Liver (tissue), 9 donors: ENCODE data around the gene IFNA6. TPM values are rescaled to one million over a fixed set of nuclear protein-coding genes. Genes with fewer than 3 reads are reported as not detected.
A peak's percentile ranks its signal among the peaks of the same experiment; 100 is the strongest.

Source experiments
- DNase-seq: peaks from one replicate; pipeline ENCODE4 v3.0.0-alpha.2; 2017; ENCODE audit warnings: low spot score
- H3K27ac ChIP-seq, 2 donors: one replicate each; pipeline ENCODE4 v1.7.0; 2013; ENCODE audit warnings: inconsistent platforms in 2 of 2, low read length in 2 of 2, control low read depth in 1 of 2, low read depth in 1 of 2, mild to moderate bottlenecking in 1 of 2
- H3K27me3 ChIP-seq, 4 donors: one replicate each; pipeline versions ENCODE4 v1.6.1 to v1.7.0; 2013; ENCODE audit warnings: low read length in 3 of 4, inconsistent platforms in 1 of 4, mild to moderate bottlenecking in 1 of 4, moderate library complexity in 1 of 4; ENCODE audit not compliant: control insufficient read depth in 4 of 4, insufficient read depth in 4 of 4
- H3K36me3 ChIP-seq, 4 donors: one replicate each; pipeline versions ENCODE4 v1.6.1 to v1.7.0; 2013; ENCODE audit warnings: low read length in 3 of 4, mild to moderate bottlenecking in 3 of 4, low read depth in 1 of 4, moderate library complexity in 1 of 4; ENCODE audit not compliant: control insufficient read depth in 4 of 4, insufficient read depth in 3 of 4
- H3K4me1 ChIP-seq, 4 donors: one replicate each; pipeline versions ENCODE4 v1.6.1 to v1.7.0; 2013; ENCODE audit warnings: low read length in 3 of 4, mild to moderate bottlenecking in 3 of 4, moderate library complexity in 1 of 4; ENCODE audit not compliant: control insufficient read depth in 4 of 4, insufficient read depth in 4 of 4
- H3K4me3 ChIP-seq, 3 donors: one replicate each; pipeline versions ENCODE4 v1.6.1 to v1.7.0; 2013; ENCODE audit warnings: low read length in 3 of 3, control low read depth in 1 of 3, low read depth in 1 of 3, mild to moderate bottlenecking in 1 of 3
- H3K9ac ChIP-seq, 2 donors: one replicate each; pipeline ENCODE4 v1.7.0; 2013; ENCODE audit warnings: low read length in 2 of 2, mild to moderate bottlenecking in 2 of 2, moderate library complexity in 2 of 2, control low read depth in 1 of 2, low read depth in 1 of 2
- H3K9me3 ChIP-seq, 4 donors: one replicate each; pipeline versions ENCODE4 v1.6.1 to v1.7.0; 2013; ENCODE audit warnings: low read length in 3 of 4; ENCODE audit not compliant: control insufficient read depth in 4 of 4
- CTCF ChIP-seq: fragments of 150-350 bp; IDR thresholded peaks from 2 replicates; pipeline ENCODE4 v1.5.1; 2017; ENCODE audit warnings: improper control_type of control experiment, low read depth, low read length; ENCODE audit not compliant: missing input control
- EGR1 ChIP-seq, 2 donors: IDR thresholded peaks; 2 replicates each; pipeline ENCODE4 v1.6.1; 2016 to 2018; ENCODE audit warnings: antibody characterized with exemption in 2 of 2, low read depth in 2 of 2
- FOXA1 ChIP-seq: IDR thresholded peaks from 2 replicates; pipeline ENCODE4 v1.6.1; 2016; ENCODE audit warnings: antibody characterized with exemption
- FOXA2 ChIP-seq: IDR thresholded peaks from 2 replicates; pipeline ENCODE4 v1.6.1; 2016; ENCODE audit warnings: antibody characterized with exemption
- GABPA ChIP-seq, 2 donors: IDR thresholded peaks in 1 of 2; conservative IDR thresholded peaks in 1 of 2; 2 replicates each; pipeline ENCODE4 v1.6.1; 2016; ENCODE audit warnings: antibody characterized with exemption in 2 of 2, mild to moderate bottlenecking in 1 of 2, moderate library complexity in 1 of 2
- HNF4A ChIP-seq, 2 donors: conservative IDR thresholded peaks; 2 replicates each; pipeline ENCODE4 v1.6.1; 2016; ENCODE audit warnings: antibody characterized with exemption in 2 of 2, mild to moderate bottlenecking in 2 of 2
- HNF4G ChIP-seq: IDR thresholded peaks from 2 replicates; pipeline ENCODE4 v1.6.1; 2016; ENCODE audit warnings: antibody characterized with exemption
- JUND ChIP-seq, 2 donors: IDR thresholded peaks; 2 replicates each; pipeline ENCODE4 v1.6.1; 2016; ENCODE audit warnings: antibody characterized with exemption in 2 of 2
- NR2F2 ChIP-seq: IDR thresholded peaks from 2 replicates; pipeline ENCODE4 v1.6.1; 2016; ENCODE audit warnings: antibody characterized with exemption
- RAD21 ChIP-seq, 2 donors: IDR thresholded peaks; 2 replicates each; pipeline ENCODE4 v1.6.1; 2016; ENCODE audit warnings: antibody characterized with exemption in 2 of 2, mild to moderate bottlenecking in 2 of 2
- RXRA ChIP-seq, 2 donors: IDR thresholded peaks; 2 replicates each; pipeline ENCODE4 v1.6.1; 2017 to 2018; ENCODE audit warnings: antibody characterized with exemption in 2 of 2, mild to moderate bottlenecking in 1 of 2
- TAF1 ChIP-seq: conservative IDR thresholded peaks from 2 replicates; pipeline ENCODE4 v1.6.1; 2016; ENCODE audit warnings: antibody characterized with exemption, mild to moderate bottlenecking
- YY1 ChIP-seq: IDR thresholded peaks from 2 replicates; pipeline ENCODE4 v1.6.1; 2016; ENCODE audit warnings: antibody characterized with exemption, mild to moderate bottlenecking
- ZBTB33 ChIP-seq: IDR thresholded peaks from 2 replicates; pipeline ENCODE4 v1.6.1; 2016; ENCODE audit warnings: antibody characterized with exemption
- WGBS: extraction: QIAGEN DNeasy Blood & Tissue Kit; methylation state at CpG from one replicate; pipeline ENCODE4 v1.1.7; 2013; 5-methylcytosine and 5-hydroxymethylcytosine counted together
- polyA plus RNA-seq, 2 donors: library from polyadenylated mRNA; stranded (reverse) in 1 of 2; unstranded in 1 of 2; fragments of 200-250 nt in 1 of 2; fragments of >200 nt in 1 of 2; fragmentation: Nextera tagmentation in 1 of 2; extraction: Ambion mirVana in 1 of 2; gene quantifications; one replicate each; pipeline versions ENCODE4 v1.2.1 to v1.2.3, GENCODE V29; 2013 to 2015
- total RNA-seq, 2 donors: library from RNA; depleted of rRNA; stranded (reverse); fragments of >200 nt; gene quantifications; one replicate each; pipeline ENCODE4 v1.2.3, GENCODE V29; 2014
- TF ChIP-seq, protein P1 (sequence below): IDR thresholded peaks from 2 replicates; pipeline ENCODE4 v1.6.1; 2016; ENCODE audit warnings: antibody characterized with exemption
- TF ChIP-seq, protein P2 (sequence below): IDR thresholded peaks from 2 replicates; pipeline ENCODE4 v1.6.1; 2016; ENCODE audit warnings: antibody characterized with exemption
- donor health status: healthy.
- donor health status: healthy.
- donor health status: healthy.
- donor health status: healthy.
- donor health status: healthy.

Gene IFNA6
- total and polyA plus RNA-seq, 4 donors: not detected

DNA sequence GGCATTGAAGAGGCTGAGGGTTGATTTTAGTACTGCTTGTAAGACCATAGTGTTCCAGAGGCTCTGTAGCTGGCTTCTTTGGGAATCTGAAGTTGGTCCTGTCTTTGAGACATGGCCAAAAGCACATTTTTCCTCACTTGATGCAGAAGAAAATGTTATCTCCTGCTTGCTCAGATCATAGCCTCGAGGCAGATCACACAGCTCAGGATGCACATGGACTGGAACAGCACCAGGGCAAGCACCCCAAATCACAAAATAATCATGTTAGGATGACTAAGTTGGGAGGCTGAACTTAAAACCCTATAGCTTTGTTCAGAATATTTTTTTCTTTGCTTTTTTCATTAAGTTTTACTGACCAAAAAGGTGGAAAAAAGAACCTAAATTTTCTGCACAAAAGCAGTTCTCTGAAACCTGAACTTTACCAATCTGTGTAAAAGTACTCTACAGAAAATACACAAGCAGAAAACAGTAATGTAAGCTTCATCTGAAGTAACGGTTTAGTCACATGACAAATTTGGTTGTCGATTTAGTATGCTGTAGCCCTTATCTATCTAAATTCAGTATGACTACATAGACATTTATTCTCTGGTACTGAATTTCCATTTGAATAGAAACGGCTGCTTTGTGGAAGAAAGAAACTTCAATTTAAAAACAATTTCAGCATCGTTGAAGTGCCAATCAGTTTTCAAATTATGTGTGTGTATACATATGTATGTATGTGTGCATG, 18.8 kb downstream of the IFNA6 start (continued):
- TF ChIP-seq CTCF: no peak
- no peak for TF ChIP-seq HNF4G

GRCh38 chr9:21326526-21327139, 24.1 kb downstream of the IFNA6 start:
- H3K4me3 ChIP-seq: no peak overlapping the region
- no peaks in the 10 kb centered on the region for H3K9me3 ChIP-seq
- DNase-seq: no peak
- peaks cover 1 to 7% (median 3%) of the 10 kb centered on the region in 4 donors for H3K4me1 ChIP-seq
- WGBS: 39% methylated on average over 2 of the region's 2 CpGs
- H3K27me3 ChIP-seq: no peaks in the 10 kb centered on the region
- H3K27ac ChIP-seq: no peak overlapping the region
- no peak overlapping the region for H3K9ac ChIP-seq
- H3K36me3 ChIP-seq: peaks cover 4 to 9% (median 8%) of the 10 kb centered on the region in 4 donors
- peak; percentile 91 to 92 for TF ChIP-seq RAD21 (IDR thresholded peaks at IDR 0.05)
- TF ChIP-seq CTCF: peak; percentile 66
- TF ChIP-seq EGR1 (IDR thresholded peaks at IDR 0.05; ENCODE audit: low read depth in 2 of 2): no peak

DNA sequence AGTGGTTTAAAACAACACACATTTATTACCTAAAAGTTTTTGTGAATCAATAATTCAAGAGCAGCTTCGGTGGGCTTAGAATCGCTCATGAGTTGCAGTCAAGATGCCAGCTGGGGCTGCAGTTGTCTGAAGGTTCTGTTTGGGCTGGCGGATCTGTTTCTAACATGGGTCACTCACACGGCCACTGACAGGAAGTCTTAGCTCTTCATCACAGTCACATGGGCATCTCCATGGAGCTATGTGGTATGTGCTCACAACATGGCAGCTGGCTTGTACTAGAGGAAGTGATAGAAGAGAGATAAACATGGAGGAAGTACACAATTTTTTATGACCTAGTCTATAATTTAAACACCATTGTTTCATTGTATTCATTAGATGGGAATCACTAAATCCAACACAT, 26.6 kb downstream of the IFNA6 start:
- H3K27me3 ChIP-seq: no peaks in the 10 kb centered on the region
- H3K9me3 ChIP-seq: no peaks in the 10 kb centered on the region
- WGBS: 89% methylated on average over 4 of the region's 4 CpGs
- H3K9ac ChIP-seq: no peak overlapping the region
- H3K4me1 ChIP-seq: no peaks in the 10 kb centered on the region
- no peak overlapping the region for H3K27ac ChIP-seq
- H3K36me3 ChIP-seq: peaks cover 4 to 9% (median 8%) of the 10 kb centered on the region in 4 donors
- DNase-seq: no peak
- H3K4me3 ChIP-seq: no peak overlapping the region
- TF ChIP-seq FOXA2 (no peak), JUND (IDR thresholded peaks at IDR 0.05) (no peak), GABPA (IDR thresholded peaks at IDR 0.05 in 1 of 2, conservative IDR thresholded peaks at IDR 0.05 in 1 of 2) (no peak), YY1 (no peak), ZBTB33 (no peak), TAF1 (no peak), HNF4G (no peak), EGR1 (IDR thresholded peaks at IDR 0.05; ENCODE audit: low read depth in 2 of 2) (no peak), RXRA (IDR thresholded peaks at IDR 0.05) (no peak), NR2F2 (no peak), FOXA1 (no peak), CTCF (no peak), HNF4A (conservative IDR thresholded peaks at IDR 0.05) (no peak)
- TF ChIP-seq, protein P1, sequence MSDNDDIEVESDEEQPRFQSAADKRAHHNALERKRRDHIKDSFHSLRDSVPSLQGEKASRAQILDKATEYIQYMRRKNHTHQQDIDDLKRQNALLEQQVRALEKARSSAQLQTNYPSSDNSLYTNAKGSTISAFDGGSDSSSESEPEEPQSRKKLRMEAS: no peak
- TF ChIP-seq, protein P2, sequence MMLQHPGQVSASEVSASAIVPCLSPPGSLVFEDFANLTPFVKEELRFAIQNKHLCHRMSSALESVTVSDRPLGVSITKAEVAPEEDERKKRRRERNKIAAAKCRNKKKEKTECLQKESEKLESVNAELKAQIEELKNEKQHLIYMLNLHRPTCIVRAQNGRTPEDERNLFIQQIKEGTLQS: no peak
